Urinary bladder (tissue), 4 donors: ENCODE data around the gene ATP6V1F. TPM values are rescaled to one million over a fixed set of nuclear protein-coding genes. Genes with fewer than 3 reads are reported as not detected.

Source experiments
- DNase-seq: peaks from one replicate; pipeline ENCODE4 v3.0.0-alpha.2; 2015; ENCODE audit errors: extremely low spot score
- H3K27ac ChIP-seq: one replicate; pipeline ENCODE4 v1.5.1; 2013; ENCODE audit warnings: low read depth, mild to moderate bottlenecking, moderate library complexity
- H3K36me3 ChIP-seq: one replicate; pipeline ENCODE4 v1.6.1; 2013; ENCODE audit warnings: mild to moderate bottlenecking, moderate library complexity; ENCODE audit not compliant: insufficient read depth
- H3K4me1 ChIP-seq: one replicate; pipeline ENCODE4 v1.6.1; 2013; ENCODE audit warnings: mild to moderate bottlenecking, moderate library complexity; ENCODE audit not compliant: insufficient read depth
- H3K4me3 ChIP-seq: one replicate; pipeline ENCODE4 v1.5.1; 2013; ENCODE audit warnings: low read depth, low read length
- WGBS: extraction: QIAGEN DNeasy Blood & Tissue Kit; methylation state at CpG from one replicate; pipeline ENCODE4 v1.1.7; 2013; 5-methylcytosine and 5-hydroxymethylcytosine counted together
- polyA plus RNA-seq: library from polyadenylated mRNA; stranded (reverse); fragments of 200-250 nt; gene quantifications from one replicate; pipeline ENCODE4 v1.2.3, GENCODE V29; 2013
- total RNA-seq: library from RNA; depleted of rRNA; stranded (reverse); fragments of >200 nt; gene quantifications from one replicate; pipeline ENCODE4 v1.2.3, GENCODE V29; 2014
- donor health status: healthy with polysubstance abuse.
- donor health status: healthy.

The ATP6V1F gene
- total and polyA plus RNA-seq, 2 donors = 38.2 to 183 TPM

GRCh38 chr7:128848289-128849155 is 14.1 kb upstream of the ATP6V1F start:
- Histone ChIP-seq H3K4me3 (no peak overlapping the region), H3K4me1 (no peaks in the 10 kb centered on the region), H3K27ac (no peak overlapping the region), H3K36me3 (peaks cover 2% of the 10 kb centered on the region)
- DNase-seq = no peak
- 86% methylated on average over 31 of the region's 31 CpGs for WGBS

GRCh38 chr7:128849156-128849515 is 13.5 kb upstream of the ATP6V1F start:
- Histone ChIP-seq H3K4me1 (no peaks in the 10 kb centered on the region), H3K36me3 (peaks cover 2% of the 10 kb centered on the region), H3K27ac (no peak overlapping the region), H3K4me3 (no peak overlapping the region)
- DNase-seq = no peak
- 93% methylated on average over 16 of the region's 16 CpGs for WGBS

- no peak for DNase-seq
- no peak overlapping the region for H3K4me3 ChIP-seq
- no peak overlapping the region for H3K27ac ChIP-seq
- no peaks in the 10 kb centered on the region for H3K4me1 ChIP-seq
- peaks cover 2% of the 10 kb centered on the region for H3K36me3 ChIP-seq
- WGBS = 90% methylated on average over 18 of the region's 18 CpGs
Measured at GRCh38 chr7:128849804-128850490, 12.7 kb upstream of the ATP6V1F start.

GRCh38 chr7:128852537-128853254 is 10.0 kb upstream of the ATP6V1F start:
- WGBS = 89% methylated on average over 28 of the region's 28 CpGs
- no peak overlapping the region for H3K27ac ChIP-seq
- H3K36me3 ChIP-seq = peaks cover 2% of the 10 kb centered on the region
- no peak for DNase-seq
- no peaks in the 10 kb centered on the region for H3K4me1 ChIP-seq
- H3K4me3 ChIP-seq = no peak overlapping the region

- Histone ChIP-seq H3K4me1 (no peaks in the 10 kb centered on the region), H3K27ac (no peak overlapping the region), H3K4me3 (no peak overlapping the region), H3K36me3 (peaks cover 2% of the 10 kb centered on the region)
- WGBS = 87% methylated on average over 23 of the region's 23 CpGs
- DNase-seq = no peak
Measured at GRCh38 chr7:128853799-128854198, 8.9 kb upstream of the ATP6V1F start.

GRCh38 chr7:128854396-128854795 is 8.3 kb upstream of the ATP6V1F start:
- H3K27ac ChIP-seq = no peak overlapping the region
- peaks cover 2% of the 10 kb centered on the region for H3K36me3 ChIP-seq
- 91% methylated on average over 21 of the region's 21 CpGs for WGBS
- no peaks in the 10 kb centered on the region for H3K4me1 ChIP-seq
- no peak overlapping the region for H3K4me3 ChIP-seq
- no peak for DNase-seq

- no peak overlapping the region for H3K27ac ChIP-seq
- no peak overlapping the region for H3K4me3 ChIP-seq
- peaks cover 2% of the 10 kb centered on the region for H3K36me3 ChIP-seq
- no peak for DNase-seq
- 86% methylated on average over 3 of the region's 3 CpGs for WGBS
- H3K4me1 ChIP-seq = no peaks in the 10 kb centered on the region
Measured at GRCh38 chr7:128855559-128855958, 7.1 kb upstream of the ATP6V1F start.

- H3K36me3 ChIP-seq = peaks cover 2% of the 10 kb centered on the region
- WGBS = 80% methylated on average over 17 of the region's 17 CpGs
- H3K27ac ChIP-seq = no peak overlapping the region
- no peak for DNase-seq
- no peaks in the 10 kb centered on the region for H3K4me1 ChIP-seq
- no peak overlapping the region for H3K4me3 ChIP-seq
Measured at GRCh38 chr7:128856001-128856718, 6.5 kb upstream of the ATP6V1F start.

GRCh38 chr7:128858380-128859231 is 4.0 kb upstream of the ATP6V1F start:
- no peaks in the 10 kb centered on the region for H3K4me1 ChIP-seq
- WGBS = 57% methylated on average over 18 of the region's 18 CpGs
- no peak for DNase-seq

GRCh38 chr7:128859232-128860157 is 3.2 kb upstream of the ATP6V1F start:
- WGBS = 52% methylated on average over 12 of the region's 12 CpGs
- no peak overlapping the region for H3K4me3 ChIP-seq
- DNase-seq = no peak
- no peaks in the 10 kb centered on the region for H3K4me1 ChIP-seq
- H3K27ac ChIP-seq = no peak overlapping the region
- no peaks in the 10 kb centered on the region for H3K36me3 ChIP-seq

More at GRCh38 chr7:128858380-128859231, 4.0 kb upstream of the ATP6V1F start:
- Histone ChIP-seq H3K4me3 (no peak overlapping the region), H3K36me3 (no peaks in the 10 kb centered on the region), H3K27ac (no peak overlapping the region)

GRCh38 chr7:128860158-128861073 is 2.2 kb upstream of the ATP6V1F start:
- Histone ChIP-seq H3K36me3 (no peaks in the 10 kb centered on the region), H3K4me3 (no peak overlapping the region), H3K4me1 (no peaks in the 10 kb centered on the region), H3K27ac (no peak overlapping the region)
- 32% methylated on average over 10 of the region's 10 CpGs for WGBS
- no peak for DNase-seq
